HG03457 (cell line): ENCODE results near the gene ELK4.

Source experiments
- ATAC-seq: cut with Tn5 transposase; IDR thresholded peaks from one replicate; pipeline ENCODE4 v1.9.1; 2021; ENCODE audit warnings: moderate number of reproducible peaks; ENCODE audit not compliant: unreplicated experiment

The ELK4 gene

DNA sequence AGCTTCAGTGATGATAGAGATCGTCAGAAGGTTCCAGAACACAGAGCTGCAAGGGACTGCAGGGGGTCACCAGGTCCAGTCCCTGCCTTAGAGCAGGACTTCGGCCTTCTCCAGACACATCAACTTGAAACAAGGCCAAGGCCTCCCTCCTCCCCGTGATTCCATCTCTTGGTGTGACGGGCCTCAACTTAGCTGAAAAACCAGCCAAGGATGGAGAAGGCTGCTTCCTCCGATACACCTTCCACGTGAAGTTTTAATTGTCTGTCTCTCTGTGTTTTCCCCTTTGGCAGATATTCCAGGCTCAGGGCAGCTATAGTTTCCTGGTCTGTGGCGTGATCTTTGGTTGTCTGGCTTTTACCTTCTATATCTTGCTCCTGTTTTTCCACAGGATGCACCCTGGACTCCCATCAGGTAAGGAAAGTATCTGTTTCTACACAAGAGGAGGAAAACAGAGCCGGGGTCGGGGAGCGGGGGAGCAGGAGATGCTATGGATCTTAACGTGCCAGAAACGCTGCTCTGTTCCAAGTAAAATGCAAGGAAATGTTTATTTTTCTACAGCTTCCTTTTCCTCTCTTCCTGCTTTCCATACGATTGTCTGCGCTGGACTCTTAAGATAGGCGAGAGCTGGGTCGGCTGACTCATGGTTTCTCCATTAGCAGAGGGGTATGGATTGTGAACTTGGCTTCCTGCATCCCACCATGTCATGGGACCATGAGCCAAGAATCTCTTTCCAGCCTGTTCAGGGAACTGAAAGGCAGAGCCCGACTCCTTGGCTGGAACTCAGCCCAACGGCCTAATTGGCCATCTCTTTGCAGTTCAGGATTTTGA, 32.8 kb downstream of the ELK4 start:
- no peak for ATAC-seq

DNA sequence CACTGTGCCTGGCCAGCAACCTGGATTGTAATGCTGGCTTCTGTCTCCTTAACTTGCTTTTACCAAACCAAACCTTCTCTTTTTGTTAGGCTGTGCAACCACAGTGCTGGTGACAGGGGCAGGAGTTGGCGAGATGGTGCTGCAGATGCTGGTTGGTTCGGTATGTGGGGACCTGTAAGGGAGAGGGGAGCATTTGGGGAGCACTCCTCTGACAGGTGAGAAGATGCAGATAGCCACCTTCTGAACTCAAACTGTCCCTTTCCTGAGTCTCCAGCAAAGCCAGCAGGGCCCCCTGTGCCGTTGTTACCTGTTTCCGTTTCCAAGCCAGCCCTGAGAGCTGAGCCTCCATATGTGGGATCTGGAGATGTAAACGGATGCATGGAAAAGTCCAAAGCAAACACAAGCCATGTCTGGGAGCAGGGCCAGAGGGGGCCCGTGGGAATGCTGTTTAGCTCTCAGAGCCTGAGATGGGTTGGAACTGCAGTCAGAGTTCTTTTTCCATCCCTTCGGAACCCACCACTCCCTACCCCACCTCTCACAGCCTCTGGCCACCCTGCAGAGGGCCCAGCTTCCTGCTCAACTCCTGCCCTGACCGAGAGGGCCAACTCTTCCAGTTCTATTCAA, 34.0 kb downstream of the ELK4 start:
- no peak for ATAC-seq

DNA sequence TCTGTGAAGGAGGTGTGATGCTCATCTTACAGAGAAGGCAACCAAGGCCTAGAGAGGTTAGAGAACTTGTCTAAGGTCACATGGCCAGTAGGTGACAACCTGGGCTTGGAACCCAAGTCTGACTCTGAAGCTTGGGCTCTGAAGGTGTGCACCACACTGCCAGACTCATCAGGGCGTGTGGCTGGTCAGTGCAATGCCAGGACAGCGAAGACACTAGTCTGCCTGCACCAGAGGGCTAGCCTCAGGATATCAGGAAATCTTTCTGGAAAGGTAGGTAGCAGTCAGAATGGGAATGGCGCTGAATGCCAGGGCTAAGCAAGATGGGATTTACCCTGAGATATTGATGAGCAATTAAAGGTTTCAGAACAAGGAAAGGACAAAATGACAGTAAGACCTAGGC, 34.9 kb downstream of the ELK4 start:
- ATAC-seq = no peak

DNA sequence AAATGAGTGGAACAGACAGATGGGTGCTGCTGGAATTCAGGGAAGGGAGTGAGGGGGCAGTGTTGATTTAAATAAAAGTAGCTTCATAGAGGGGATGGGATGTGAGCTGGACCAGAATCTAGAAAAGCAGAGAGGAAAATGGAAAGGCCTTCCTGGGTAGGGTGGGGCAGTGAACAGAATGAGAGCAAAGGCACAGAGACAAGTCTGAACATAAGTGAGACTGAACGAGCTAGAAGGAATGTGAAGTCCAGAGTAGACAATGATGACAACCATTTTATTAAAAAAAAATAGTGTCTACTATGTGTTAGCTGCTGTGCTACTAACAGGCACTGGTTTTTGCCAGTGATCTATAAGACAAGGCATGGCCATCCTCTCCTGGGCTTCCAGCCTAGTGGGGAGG, 36.0 kb downstream of the ELK4 start:
- ATAC-seq = no peak

DNA sequence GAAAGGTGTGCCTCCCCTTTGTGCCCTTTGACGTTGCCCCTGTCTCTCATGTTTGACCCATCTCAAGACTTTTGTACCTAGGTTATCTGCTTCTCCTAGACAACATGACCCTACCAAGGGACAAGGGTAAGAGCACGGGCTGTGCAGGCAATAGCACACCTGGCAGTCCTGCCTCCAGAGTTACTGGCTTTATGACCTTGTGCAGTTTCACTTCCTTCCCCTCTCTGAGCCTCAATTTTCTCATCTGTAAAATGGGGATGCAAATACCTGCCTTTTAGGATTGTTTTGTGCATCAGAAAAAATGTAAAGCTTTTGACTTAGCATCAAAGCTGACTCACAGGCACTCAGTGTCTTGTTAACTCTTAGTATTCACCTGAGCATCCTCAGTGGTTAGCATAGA, 36.4 kb downstream of the ELK4 start:
- no peak for ATAC-seq

DNA sequence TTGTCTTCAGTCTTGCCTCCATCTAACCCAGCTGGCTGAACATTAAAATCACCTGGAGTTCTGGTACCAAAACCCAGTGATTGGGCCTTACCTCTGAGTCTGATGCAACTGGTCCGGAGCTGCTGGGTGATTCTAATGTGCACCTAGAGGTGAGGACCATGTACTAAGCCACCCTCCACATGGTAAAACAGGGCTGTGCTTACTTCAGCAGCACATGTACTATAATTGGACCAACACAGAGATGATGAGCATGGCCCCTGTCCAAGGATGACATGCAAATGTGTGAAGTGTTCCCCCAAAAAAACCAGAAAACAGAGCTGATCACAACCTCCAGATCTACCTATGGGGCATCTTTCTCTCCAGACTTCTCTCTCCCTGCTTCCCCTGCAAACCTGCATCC, 37.0 kb downstream of the ELK4 start:
- ATAC-seq = no peak

DNA sequence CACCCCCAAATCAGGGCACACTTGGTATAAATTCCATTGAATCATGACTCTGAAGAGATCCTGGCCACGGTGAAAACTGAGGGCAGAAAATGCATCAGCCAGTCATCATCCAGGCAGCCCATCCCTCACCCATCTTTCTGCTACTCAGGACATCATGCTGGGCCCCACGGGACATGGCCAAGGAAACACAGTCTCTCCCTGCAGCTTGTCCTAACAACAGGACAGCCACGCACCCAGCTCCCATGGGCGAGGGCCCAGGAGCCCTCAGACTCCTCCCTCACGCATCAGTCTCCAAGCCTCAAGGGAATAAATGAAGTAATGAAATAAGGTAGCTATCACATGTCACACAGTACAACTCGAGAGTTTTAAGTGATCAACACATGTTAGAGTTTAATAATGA, 37.8 kb downstream of the ELK4 start:
- no peak for ATAC-seq

DNA sequence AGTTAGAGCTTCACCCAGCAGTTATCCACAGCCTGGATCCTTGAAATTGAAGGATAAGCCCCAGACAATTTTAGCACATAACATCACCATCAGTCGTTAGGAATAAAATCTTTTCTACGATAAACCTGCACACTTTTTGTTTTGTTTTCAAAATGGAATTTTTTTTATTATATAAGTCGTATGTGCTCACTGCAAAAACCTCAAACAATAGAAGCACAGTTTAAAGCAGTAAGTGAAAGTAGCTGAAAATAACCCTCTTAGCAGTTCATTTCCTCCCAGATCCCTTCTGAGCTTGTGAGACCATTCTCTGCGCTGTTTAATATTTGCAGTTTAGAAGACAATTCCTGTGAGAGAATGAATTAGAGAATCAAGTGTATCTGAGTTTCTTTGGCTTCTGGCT, 38.3 kb downstream of the ELK4 start:
- ATAC-seq = no peak

DNA sequence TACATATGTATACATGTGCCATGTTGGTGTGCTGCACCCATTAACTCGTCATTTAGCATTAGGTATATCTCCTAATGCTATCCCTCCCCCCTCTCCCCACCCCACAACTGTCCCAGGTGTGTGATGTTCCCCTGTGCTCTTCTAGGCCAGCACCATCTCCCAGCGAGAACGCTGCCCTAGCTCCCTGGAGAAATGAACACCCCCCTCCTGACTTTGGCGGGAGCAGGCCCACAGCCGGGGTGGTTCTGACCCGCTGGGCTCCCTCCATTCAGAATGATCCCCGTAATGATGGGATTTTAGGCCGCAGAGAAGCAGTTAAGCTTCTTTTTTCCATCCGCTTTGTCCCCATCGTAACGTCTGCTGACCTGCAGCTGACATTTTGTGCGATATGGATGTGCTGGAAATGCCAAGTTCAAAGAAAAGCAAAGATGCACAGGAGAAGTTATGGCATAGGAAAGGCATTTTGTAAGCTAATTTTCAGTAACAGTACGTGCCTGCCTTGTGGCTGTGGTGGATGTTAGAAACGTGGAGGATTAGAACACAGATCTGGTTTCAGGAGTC, 39.3 kb downstream of the ELK4 start:
- no peak for ATAC-seq

DNA sequence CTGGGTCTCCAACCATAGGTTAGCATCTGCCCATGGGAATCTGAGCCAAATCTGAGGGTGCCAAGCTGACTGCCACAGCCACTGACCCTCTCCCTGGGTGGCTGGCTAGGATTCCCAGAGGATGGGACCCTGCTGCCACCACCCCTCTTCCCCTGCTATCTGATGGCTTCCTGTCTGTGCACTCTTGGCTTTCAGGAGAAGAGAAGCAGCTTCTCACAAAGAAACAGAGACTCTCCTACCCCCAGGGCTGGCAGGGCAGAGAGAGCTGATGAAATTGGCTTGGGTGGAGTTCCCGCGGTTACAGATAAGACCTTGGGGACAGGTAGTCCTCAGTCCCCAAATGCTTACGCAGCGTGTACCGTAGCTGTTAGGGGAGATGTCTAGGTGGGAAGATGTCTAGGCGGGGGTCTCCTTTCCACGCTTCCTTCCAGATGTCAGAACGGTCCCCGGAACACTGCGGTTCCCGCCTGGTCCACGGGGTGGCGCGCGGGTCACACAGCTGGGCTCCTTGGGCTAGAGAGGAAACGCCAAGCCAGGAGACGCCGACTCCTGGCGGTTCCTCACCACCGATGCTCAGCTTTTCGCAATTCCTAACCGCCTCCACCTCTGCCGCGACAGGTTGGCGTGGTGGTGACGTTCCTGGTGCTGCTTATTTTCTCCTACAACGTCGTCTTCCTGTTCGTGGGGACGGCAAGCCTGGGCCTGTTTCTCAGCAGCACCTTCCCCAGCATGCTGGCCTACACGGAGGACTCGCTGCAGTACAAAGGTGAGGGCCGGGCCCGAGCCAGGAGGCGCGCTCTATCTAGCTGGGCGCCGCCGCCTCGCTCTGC, 40.1 kb downstream of the ELK4 start:
- peak; percentile 52 for ATAC-seq

DNA sequence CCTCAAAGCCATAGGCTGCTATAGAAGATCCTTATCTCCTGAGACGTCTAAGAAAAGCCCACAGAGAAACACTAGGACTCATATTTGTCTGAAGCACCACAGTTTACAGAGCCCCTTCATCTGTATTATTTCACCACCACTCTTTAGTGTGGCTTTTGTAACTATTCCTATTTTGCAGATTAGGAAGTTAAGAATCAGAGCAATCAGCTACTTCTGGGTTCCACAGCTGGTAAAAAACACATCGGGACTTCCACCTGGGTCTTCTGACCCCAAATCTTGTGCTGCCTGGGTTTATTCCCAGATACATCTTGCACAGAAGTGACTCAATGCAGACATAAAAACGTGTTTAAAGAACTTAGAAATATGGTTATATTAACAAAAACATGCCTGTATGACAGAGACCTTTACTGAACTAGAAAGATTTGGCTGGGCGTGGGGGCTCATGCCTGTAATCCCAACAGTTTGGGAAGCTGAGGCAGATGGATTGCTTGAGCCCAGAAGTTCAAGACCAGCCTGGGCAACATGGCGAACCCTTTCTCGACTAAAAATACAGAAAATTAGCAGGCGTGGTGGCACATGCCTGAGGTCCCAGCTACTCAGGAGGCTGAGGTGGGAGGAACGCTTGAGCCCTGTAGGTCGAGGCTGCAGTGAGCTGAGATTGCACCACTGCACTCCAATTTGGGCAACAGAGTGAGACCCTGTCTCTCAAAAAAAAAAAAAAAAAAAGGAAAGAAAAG, 40.9 kb downstream of the ELK4 start:
- no peak for ATAC-seq

DNA sequence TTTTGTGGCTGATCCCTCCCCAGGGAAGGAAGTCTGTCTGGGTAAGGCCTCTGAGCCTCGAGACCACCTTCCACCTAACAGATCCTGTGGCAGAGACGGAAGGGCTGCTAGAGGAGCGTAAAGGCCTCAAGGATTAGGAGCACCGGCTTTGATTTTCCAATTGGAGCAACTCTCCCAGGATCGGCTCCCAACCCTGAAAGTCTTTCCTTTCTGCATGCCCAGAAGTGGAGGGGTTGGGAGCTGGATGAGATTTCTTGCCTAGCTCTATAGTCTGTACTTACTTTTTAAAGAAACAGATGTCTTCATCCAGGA, 41.4 kb downstream of the ELK4 start:
- no peak for ATAC-seq

DNA sequence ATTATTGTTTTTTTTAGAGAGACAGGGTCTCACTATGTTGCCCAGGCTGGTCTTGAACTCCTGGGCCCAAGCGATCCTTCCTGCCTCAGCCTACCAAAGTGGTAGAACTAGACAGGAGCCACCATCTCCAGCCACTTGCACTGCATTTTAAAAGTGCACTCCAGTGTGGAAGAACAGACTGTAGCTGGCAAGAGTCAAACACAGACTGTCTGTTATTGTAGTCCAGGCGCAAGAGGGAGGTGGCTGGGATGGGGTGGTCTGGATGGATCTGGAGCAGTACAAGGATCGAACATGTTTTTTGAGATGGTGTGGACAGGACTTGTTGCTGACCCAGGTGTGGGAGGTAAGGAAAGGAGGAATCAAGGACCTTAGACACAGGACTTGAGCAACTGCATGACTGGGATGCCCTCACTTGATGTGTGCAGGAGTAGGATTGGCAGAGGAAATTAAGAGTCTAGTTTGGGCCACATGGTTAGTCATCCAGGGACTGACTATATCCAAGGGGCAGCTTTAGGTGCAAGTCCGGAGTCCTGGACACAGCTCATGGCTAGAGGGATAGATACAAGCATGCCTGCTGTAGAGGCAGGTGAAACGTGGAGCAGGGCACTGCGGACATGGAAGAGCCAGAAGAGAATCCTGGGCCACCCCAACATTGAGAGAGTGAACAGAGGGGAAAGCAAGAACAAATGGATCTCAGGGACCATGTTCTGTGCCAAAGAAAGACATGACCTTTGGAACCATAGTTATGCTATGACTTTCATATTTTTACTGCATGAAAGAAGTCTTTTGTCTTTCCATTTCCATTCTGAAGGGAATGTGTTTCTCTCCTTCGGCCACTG, 42.0 kb downstream of the ELK4 start:
- ATAC-seq = no peak

DNA sequence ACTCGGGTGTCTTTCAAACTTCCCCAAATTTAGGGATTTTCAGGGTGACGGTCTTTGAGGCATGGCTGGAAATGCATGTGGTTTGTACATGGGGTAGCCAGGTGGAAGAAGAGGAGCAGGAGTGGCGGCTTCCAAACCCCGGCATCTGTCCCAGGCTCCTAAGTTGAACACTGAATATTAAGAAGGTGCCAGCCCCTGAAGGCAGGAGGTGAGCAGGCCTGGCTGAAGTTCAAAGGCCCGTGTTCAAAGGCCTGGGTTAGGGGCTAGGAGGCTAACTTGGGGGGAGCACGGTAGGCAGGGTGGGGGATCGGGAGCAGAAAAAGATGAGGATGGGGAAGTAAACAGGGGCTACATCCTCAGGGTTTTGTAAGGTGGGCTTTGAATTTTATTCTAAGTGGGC, 42.8 kb downstream of the ELK4 start:
- ATAC-seq = no peak

DNA sequence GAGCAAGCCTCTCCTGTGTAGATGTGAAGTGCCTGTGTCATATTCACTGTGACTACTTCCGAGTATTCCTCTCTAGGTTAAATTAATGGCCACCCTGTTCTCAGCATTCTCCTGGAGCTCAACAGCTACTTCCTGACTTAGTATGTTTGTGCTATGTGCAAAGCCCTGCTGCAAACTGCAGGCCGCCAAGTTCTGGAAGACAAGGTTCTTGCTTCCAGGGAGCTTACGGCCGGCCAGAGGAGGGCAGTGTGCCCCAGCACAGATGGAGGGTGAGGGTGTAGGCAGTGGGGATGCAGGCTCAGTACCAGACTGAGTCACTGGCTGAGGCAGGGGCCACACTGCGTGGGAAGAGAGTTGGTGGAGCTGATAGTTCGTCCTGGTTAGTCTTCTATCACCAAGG, 43.2 kb downstream of the ELK4 start:
- ATAC-seq = no peak

DNA sequence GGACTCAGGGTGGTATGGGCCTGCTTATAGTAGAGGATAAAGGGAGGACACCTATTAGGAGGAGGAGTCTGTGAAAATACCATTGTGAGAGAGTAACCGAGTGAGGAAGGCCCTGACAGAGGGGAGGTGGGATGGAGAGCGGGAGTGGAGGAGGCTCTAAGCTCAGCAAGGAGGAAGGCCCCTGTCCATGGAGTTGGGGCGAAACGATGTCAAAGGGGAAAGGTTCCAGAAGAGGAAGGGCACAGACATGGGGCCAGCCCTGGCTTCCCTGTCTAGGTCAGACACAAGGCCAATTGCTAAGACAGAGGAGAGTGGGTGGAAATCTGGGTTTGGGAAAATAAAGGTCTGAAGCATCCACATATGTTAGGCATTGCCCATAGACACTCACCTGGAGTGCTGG, 44.2 kb downstream of the ELK4 start:
- ATAC-seq = no peak

DNA sequence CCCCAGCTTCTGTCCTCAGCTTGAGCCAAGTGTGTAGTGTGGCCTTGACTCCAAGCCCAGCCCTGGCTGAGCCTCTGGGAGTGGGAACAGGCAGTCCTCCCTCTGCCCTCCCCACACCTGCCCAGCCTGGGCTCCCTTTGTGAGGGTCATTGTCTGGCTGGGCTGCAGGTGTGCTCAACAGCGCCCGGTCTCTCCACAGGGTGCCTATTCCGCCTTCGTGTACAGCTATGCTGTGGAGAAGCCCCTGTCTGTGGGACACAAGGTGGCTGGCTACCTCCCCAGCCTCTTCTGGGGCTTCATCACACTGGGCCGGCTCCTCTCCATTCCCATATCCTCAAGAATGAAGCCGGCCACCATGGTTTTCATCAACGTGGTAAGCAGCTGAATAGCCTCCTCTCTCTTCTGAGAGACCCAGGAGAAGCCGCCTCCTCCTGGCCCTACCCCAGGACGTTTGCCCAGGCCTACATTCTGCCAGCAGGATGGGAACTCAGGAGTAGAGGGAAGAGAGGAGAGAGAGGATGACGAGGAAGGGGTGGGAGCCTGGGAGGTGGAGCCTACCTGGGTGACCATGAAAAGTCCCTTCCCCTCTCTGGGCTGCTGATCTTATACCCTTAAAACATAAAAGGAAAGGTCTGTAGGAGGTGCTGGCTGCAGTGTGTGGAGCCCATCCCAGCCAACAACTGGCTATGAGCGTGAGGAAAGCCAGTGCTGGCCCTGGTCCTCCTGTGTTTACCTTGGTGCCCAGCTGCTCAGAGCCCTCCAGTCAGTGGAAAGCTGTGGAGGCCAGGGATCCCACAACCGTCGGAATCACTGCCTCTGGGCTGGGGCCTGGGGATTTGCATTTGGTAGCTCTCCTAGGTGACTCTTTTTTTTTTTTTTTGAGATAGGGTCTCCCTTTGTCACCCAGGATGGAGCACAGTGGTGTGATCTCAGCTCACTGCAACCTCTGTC, 45.7 kb downstream of the ELK4 start:
- ATAC-seq = no peak

DNA sequence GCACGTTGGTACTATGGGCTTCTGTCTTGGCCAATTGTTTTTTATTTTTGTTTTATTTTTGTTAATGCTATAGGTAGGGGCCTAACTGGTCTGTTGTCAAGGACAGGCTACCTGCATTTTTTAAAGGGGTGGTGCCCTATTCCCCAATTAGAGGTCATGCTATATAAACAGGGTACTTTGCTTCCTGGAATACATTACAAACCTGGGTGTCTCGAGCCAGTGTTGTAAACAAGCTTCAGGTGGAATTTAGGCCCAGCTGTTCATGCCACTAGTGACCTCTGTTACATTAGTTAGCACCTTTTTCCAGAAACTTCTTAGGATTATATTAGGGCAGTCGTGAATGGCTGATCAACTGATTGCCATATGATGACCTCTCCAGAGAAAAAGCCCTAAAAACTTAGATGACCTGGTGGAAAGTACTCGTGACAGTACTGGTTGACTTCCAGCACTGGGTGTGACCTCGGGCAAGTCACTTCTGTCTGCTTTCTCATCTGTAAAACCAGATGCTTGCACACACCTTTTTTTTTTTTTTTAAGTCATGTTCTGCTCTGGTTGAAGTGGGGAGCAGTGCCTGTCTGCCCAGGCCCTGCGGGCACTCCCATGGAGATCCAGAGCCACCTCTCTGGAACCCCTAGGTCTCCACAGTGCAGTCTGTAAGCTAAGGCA, 46.5 kb downstream of the ELK4 start:
- ATAC-seq = no peak

DNA sequence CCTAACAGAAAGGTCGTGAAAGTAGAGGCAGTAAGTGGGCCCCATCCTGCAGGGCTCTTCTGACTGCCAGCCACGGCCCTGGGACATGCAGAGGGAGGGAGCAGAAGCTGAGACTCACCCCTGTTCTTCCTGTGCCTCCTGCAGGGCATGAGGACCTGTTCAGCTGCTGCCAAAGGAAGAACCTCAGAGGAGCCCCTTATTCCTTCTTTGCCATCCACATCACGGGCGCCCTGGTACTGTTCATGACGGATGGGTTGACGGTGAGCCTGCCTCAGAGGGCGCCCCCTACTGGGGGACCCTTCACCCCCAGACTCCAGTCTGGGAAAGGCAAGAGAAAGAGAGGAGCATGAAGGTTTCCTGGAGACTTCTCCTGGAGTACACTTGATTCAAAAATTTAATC, 47.1 kb downstream of the ELK4 start:
- ATAC-seq = no peak
